CD4-positive, alpha-beta T cell treated with Interleukin-15 for 4 hours (primary cell): ENCODE results near the gene BARHL2.

Experiments
- DNase-seq: peaks from one replicate; pipeline ENCODE4 v3.0.0-alpha.2; 2020; ENCODE audit warnings: low spot score

The BARHL2 gene

GRCh38 chr1:90716552-90717355 lies at the start of gene BARHL2:
BARHL2 (minus strand) TSS chr1:90717302; CDS start chr1:90717195, 107 bp downstream.
- no peak for DNase-seq

GRCh38 chr1:90763930-90764329 lies 46.8 kb upstream of the BARHL2 start:
- no peak for DNase-seq

GRCh38 chr1:90763506-90763905 lies 46.4 kb upstream of the BARHL2 start:
- DNase-seq: no peak

- DNase-seq: no peak
Measured at GRCh38 chr1:90761781-90762589, 44.9 kb upstream of the BARHL2 start.

- no peak for DNase-seq
Measured at GRCh38 chr1:90761156-90761555, 44.1 kb upstream of the BARHL2 start.

- DNase-seq: no peak
Measured at GRCh38 chr1:90753556-90753955, 36.5 kb upstream of the BARHL2 start.

- no peak for DNase-seq
Measured at GRCh38 chr1:90748668-90749067, 31.6 kb upstream of the BARHL2 start.

- DNase-seq: no peak
Measured at GRCh38 chr1:90746857-90747256, 29.8 kb upstream of the BARHL2 start.

- DNase-seq: no peak
Measured at GRCh38 chr1:90745972-90746371, 28.9 kb upstream of the BARHL2 start.

- DNase-seq: no peak
Measured at GRCh38 chr1:90732136-90732535, 15.0 kb upstream of the BARHL2 start.

GRCh38 chr1:90731382-90732050 lies 14.4 kb upstream of the BARHL2 start:
- DNase-seq: no peak

- DNase-seq: no peak
Measured at GRCh38 chr1:90730243-90731022, 13.3 kb upstream of the BARHL2 start.

- DNase-seq: no peak
Measured at GRCh38 chr1:90729504-90730242, 12.6 kb upstream of the BARHL2 start.

- no peak for DNase-seq
Measured at GRCh38 chr1:90728502-90729287, 11.6 kb upstream of the BARHL2 start.

- no peak for DNase-seq
Measured at GRCh38 chr1:90727917-90728501, 10.9 kb upstream of the BARHL2 start.

GRCh38 chr1:90726986-90727480 lies 9.9 kb upstream of the BARHL2 start:
- no peak for DNase-seq

GRCh38 chr1:90726425-90726985 lies 9.4 kb upstream of the BARHL2 start:
- DNase-seq: no peak

GRCh38 chr1:90725657-90726424 lies 8.7 kb upstream of the BARHL2 start:
- no peak for DNase-seq
